ENCODE data around the gene PCAT6. TPM values are rescaled to one million over a fixed set of nuclear protein-coding genes. Genes with fewer than 3 reads are reported as not detected.

Gene PCAT6
- total and polyA plus RNA-seq, 2 experiments from 2014 or later: 7.2 to 28.1 TPM

DNA sequence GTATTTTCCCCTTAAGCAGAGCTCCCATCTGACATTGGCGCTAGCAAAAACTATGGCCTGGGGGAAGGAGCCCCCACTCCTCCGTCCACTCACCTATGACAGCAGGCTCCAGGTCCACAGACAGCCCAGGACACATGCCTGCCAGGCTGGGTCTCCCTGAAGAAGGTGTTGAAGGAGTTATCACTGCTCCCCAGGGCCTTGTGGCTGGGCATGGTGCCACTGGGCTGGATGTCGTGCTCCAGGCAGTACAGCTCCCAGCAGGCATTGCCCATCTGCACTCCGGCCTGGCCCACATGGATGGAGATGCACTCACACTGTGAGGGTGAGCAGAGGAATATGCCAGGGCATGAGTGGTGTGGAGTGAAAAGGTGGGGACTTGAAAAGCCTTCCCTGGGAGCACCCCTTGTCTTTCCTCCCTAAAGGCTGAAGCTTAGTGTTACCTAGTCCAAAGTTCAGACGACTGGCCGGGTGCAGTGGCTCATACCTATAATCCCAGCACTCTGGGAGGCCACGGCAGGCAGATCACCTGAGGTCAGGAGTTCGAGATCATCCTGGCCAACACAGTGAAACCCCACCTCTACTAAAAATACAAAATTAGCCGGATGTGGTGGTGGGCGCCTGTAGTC, 48.1 kb downstream of the PCAT6 start (continued):
- TF ChIP-seq ZNF462 (CRISPR knock-in tag; IDR thresholded peaks at IDR 0.05): no peak

GRCh38 chr1:202860744-202861419, 50.1 kb downstream of the PCAT6 start:
- H3K27me3 Mint-ChIP-seq (ENCODE audit: insufficient read depth, low read depth, poor library complexity): peaks cover 16% of the 10 kb centered on the region
- peak overlapping the region; percentile 71 for H3K4me2 ChIP-seq
- H3K36me3 Mint-ChIP-seq (ENCODE audit: low read depth): peaks cover 27% of the 10 kb centered on the region
- H3K27ac Mint-ChIP-seq: peak overlapping the region; percentile 98
- ATAC-seq (peak; percentile 84), DNase-seq (ENCODE audit: low spot score) (peak; percentile 97)
- H3K36me3 ChIP-seq (ENCODE audit: insufficient read depth): peaks cover 9% of the 10 kb centered on the region; the same call in 1 of the 2 replicates
- peak overlapping the region; percentile 90 for H3K27ac ChIP-seq (ENCODE audit: low read depth)
- H3K9me3 Mint-ChIP-seq: no peaks in the 10 kb centered on the region
- H3K4me1 Mint-ChIP-seq: peaks cover 19% of the 10 kb centered on the region
- H2AFZ ChIP-seq: peak overlapping the region; percentile 29; the same call in 1 of the 2 replicates
- H3K79me2 ChIP-seq (replicated peaks; ENCODE audit: insufficient read depth): peaks cover 27% of the 10 kb centered on the region
- peak; percentile 67 for TF ChIP-seq CREB1 (CRISPR knock-in tag; IDR thresholded peaks at IDR 0.05; ENCODE audit: low read depth)
- TF ChIP-seq POLR2AphosphoS5 (IDR thresholded peaks at IDR 0.05; ENCODE audit: low read depth): peak; percentile 53
- peak; percentile 62; the same call in 1 of the 2 replicates for TF ChIP-seq ZNF462 (CRISPR knock-in tag; IDR thresholded peaks at IDR 0.05)
- no peak for TF ChIP-seq NANOG (IDR thresholded peaks at IDR 0.05; ENCODE audit: borderline replicate concordance)
- H4K20me1 ChIP-seq (replicated peaks; ENCODE audit: insufficient read depth): peaks cover 9% of the 10 kb centered on the region
- peaks cover 10% of the 10 kb centered on the region for H3F3A ChIP-seq (replicated peaks; ENCODE audit: low read depth)
- no peaks in the 10 kb centered on the region for H3K9me2 ChIP-seq (ENCODE audit: insufficient read depth)
- no peaks in the 10 kb centered on the region for H3K27me3 ChIP-seq (ENCODE audit: insufficient read depth)
- peak overlapping the region; percentile 96 for H3K4me3 Mint-ChIP-seq
- H3K4me3 ChIP-seq: peak overlapping the region; percentile 78
- H3K4me1 ChIP-seq (ENCODE audit: insufficient read depth): peaks cover 22% of the 10 kb centered on the region
